WTC11 (cell line): ENCODE results near the gene SST. TPM values are rescaled to one million over a fixed set of nuclear protein-coding genes. Genes with fewer than 3 reads are reported as not detected.

ENCODE experiments used
- ATAC-seq: fragments of 200-7000 bp; cut with Tn5 transposase; 2 replicates; pipeline ENCODE4 v1.10.0; 2021; ENCODE audit warnings: mild to moderate bottlenecking, moderate library complexity
- CTCF ChIA-PET: fragments of 300-600 bp; sonication (Branson Sonifier 250); formaldehyde crosslinking; loops from one replicate; lab custom pipeline; 2021; ENCODE audit warnings: antibody characterized with exemption; lab: Charles Lee
- POLR2A ChIA-PET: fragments of 350-600 bp; sonication (Branson Sonifier 250); formaldehyde crosslinking; loops from one replicate; lab custom pipeline; 2021; ENCODE audit warnings: antibody characterized with exemption; lab: Charles Lee
- DNase-seq: peaks from one replicate; pipeline ENCODE4 v3.0.0; 2021; ENCODE audit warnings: low spot score
- H3K27ac Mint-ChIP-seq: 2 replicates; pipeline ENCODE4 v1.8.0; 2021; ENCODE audit warnings: mixed read lengths
- H3K27me3 Mint-ChIP-seq: 2 replicates; pipeline ENCODE4 v1.8.0; 2021; ENCODE audit warnings: low read depth, mild to moderate bottlenecking, moderate library complexity, mixed read lengths
- H3K36me3 Mint-ChIP-seq: 2 replicates; pipeline ENCODE4 v1.8.0; 2021; ENCODE audit warnings: mixed read lengths
- H3K4me1 Mint-ChIP-seq: 2 replicates; pipeline ENCODE4 v1.8.0; 2022; ENCODE audit warnings: mixed read lengths
- H3K4me3 Mint-ChIP-seq: 2 replicates; pipeline ENCODE4 v1.8.0; 2021; ENCODE audit warnings: mild to moderate bottlenecking, moderate library complexity, mixed read lengths
- H3K9me3 Mint-ChIP-seq: 2 replicates; pipeline ENCODE4 v1.8.0; 2021; ENCODE audit warnings: mixed read lengths
- CREM ChIP-seq: sonication (generic); formaldehyde crosslinking; IDR thresholded peaks from 2 replicates; pipeline ENCODE4 v1.8.1; 2022; ENCODE audit warnings: mild to moderate bottlenecking, missing genetic modification reagents, moderate library complexity
- EMX1 ChIP-seq: fragments of 250-450 bp; sonication (Bioruptor Pico); IDR thresholded peaks from 2 replicates; pipeline ENCODE4 v1.8.0; 2021; ENCODE audit warnings: mild to moderate bottlenecking
- FOXJ3 ChIP-seq: sonication (generic); formaldehyde crosslinking; IDR thresholded peaks from 2 replicates; pipeline ENCODE4 v1.9.0; 2021; ENCODE audit warnings: missing genetic modification reagents, mild to moderate bottlenecking, borderline replicate concordance
- MAX ChIP-seq: sonication (generic); formaldehyde crosslinking; IDR thresholded peaks from 2 replicates; pipeline ENCODE4 v1.8.0; 2022; ENCODE audit warnings: mild to moderate bottlenecking, missing genetic modification reagents
- NFATC4 ChIP-seq: fragments of 250-450 bp; sonication (Bioruptor Pico); IDR thresholded peaks from 2 replicates; pipeline ENCODE4 v1.9.0; 2021; ENCODE audit warnings: mild to moderate bottlenecking
- OVOL2 ChIP-seq: fragments of 250-450 bp; sonication (Bioruptor Pico); IDR thresholded peaks from 2 replicates; pipeline ENCODE4 v1.9.0; 2021; ENCODE audit warnings: mild to moderate bottlenecking, borderline replicate concordance
- SMAD3 ChIP-seq: sonication (generic); formaldehyde crosslinking; IDR thresholded peaks from 2 replicates; pipeline ENCODE4 v1.8.0; 2022; ENCODE audit warnings: missing genetic modification reagents, mild to moderate bottlenecking, borderline replicate concordance
- SP1 ChIP-seq: sonication (generic); formaldehyde crosslinking; conservative IDR thresholded peaks from 2 replicates; pipeline ENCODE4 v1.8.1; 2022; ENCODE audit warnings: missing genetic modification reagents
- TP53 ChIP-seq: sonication (generic); formaldehyde crosslinking; IDR thresholded peaks from 2 replicates; pipeline ENCODE4 v1.8.1; 2023; ENCODE audit warnings: mild to moderate bottlenecking, missing genetic modification reagents
- ZNF121 ChIP-seq: sonication (generic); formaldehyde crosslinking; IDR thresholded peaks from 2 replicates; pipeline ENCODE4 v1.8.0; 2023; ENCODE audit warnings: missing genetic modification reagents
- ZNF219 ChIP-seq: sonication (generic); formaldehyde crosslinking; IDR thresholded peaks from 2 replicates; pipeline ENCODE4 v1.8.0; 2023; ENCODE audit warnings: missing genetic modification reagents, mild to moderate bottlenecking, borderline replicate concordance
- total RNA-seq: library from RNA; stranded (reverse); gene quantifications from 3 replicates; pipeline ENCODE4 v1.2.3, GENCODE V29; 2021
- TF ChIP-seq, protein P1 (sequence below): sonication (generic); formaldehyde crosslinking; IDR thresholded peaks from 2 replicates; pipeline ENCODE4 v1.8.1; 2022; ENCODE audit warnings: low read depth, missing genetic modification reagents, borderline replicate concordance
- TF ChIP-seq, protein P2 (sequence below): sonication (generic); formaldehyde crosslinking; IDR thresholded peaks from 2 replicates; pipeline ENCODE4 v1.8.0; 2023; ENCODE audit warnings: missing genetic modification reagents
- TF ChIP-seq, protein P3 (sequence below): sonication (generic); formaldehyde crosslinking; IDR thresholded peaks from 2 replicates; pipeline ENCODE4 v1.8.1; 2022; ENCODE audit warnings: missing genetic modification reagents, borderline replicate concordance
- TF ChIP-seq, protein P4 (sequence below): sonication (generic); formaldehyde crosslinking; IDR thresholded peaks from 2 replicates; pipeline ENCODE4 v1.8.1; 2023; ENCODE audit warnings: mild to moderate bottlenecking, moderate library complexity, missing genetic modification reagents
- TF ChIP-seq, protein P5 (sequence below): sonication (generic); formaldehyde crosslinking; conservative IDR thresholded peaks from 2 replicates; pipeline ENCODE4 v1.8.1; 2022; ENCODE audit warnings: mild to moderate bottlenecking, missing genetic modification reagents

The SST gene
- total RNA-seq, 1 experiment from 2014 or later, result 0.70 TPM

- Mint-ChIP-seq H3K36me3 (peaks cover 15% of the 10 kb centered on the region), H3K9me3 (peaks cover 20% of the 10 kb centered on the region), H3K4me1 (peaks cover 28% of the 10 kb centered on the region), H3K27me3 (peaks cover 75% of the 10 kb centered on the region), H3K4me3 (no peak overlapping the region), H3K27ac (no peak overlapping the region)
- POLR2A ChIA-PET, result no interaction called here
- no peak for TF ChIP-seq SMAD3 (CRISPR knock-in tag)
- TF ChIP-seq, protein P1, sequence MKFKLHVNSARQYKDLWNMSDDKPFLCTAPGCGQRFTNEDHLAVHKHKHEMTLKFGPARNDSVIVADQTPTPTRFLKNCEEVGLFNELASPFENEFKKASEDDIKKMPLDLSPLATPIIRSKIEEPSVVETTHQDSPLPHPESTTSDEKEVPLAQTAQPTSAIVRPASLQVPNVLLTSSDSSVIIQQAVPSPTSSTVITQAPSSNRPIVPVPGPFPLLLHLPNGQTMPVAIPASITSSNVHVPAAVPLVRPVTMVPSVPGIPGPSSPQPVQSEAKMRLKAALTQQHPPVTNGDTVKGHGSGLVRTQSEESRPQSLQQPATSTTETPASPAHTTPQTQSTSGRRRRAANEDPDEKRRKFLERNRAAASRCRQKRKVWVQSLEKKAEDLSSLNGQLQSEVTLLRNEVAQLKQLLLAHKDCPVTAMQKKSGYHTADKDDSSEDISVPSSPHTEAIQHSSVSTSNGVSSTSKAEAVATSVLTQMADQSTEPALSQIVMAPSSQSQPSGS, result no peak
- no peak for TF ChIP-seq CREM (CRISPR knock-in tag)
- no peak for TF ChIP-seq ZNF219 (CRISPR knock-in tag)
- no peak for TF ChIP-seq OVOL2 (CRISPR knock-in tag)
- TF ChIP-seq, protein P2, sequence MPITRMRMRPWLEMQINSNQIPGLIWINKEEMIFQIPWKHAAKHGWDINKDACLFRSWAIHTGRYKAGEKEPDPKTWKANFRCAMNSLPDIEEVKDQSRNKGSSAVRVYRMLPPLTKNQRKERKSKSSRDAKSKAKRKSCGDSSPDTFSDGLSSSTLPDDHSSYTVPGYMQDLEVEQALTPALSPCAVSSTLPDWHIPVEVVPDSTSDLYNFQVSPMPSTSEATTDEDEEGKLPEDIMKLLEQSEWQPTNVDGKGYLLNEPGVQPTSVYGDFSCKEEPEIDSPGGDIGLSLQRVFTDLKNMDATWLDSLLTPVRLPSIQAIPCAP, result no peak
- TF ChIP-seq, protein P3, sequence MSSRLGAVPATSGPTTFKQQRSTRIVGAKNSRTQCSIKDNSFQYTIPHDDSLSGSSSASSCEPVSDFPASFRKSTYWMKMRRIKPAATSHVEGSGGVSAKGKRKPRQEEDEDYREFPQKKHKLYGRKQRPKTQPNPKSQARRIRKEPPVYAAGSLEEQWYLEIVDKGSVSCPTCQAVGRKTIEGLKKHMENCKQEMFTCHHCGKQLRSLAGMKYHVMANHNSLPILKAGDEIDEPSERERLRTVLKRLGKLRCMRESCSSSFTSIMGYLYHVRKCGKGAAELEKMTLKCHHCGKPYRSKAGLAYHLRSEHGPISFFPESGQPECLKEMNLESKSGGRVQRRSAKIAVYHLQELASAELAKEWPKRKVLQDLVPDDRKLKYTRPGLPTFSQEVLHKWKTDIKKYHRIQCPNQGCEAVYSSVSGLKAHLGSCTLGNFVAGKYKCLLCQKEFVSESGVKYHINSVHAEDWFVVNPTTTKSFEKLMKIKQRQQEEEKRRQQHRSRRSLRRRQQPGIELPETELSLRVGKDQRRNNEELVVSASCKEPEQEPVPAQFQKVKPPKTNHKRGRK (CRISPR knock-in tag), result no peak
- TF ChIP-seq NFATC4 (CRISPR knock-in tag), result no peak
- no peak for TF ChIP-seq ZNF121 (CRISPR knock-in tag)
- TF ChIP-seq TP53 (CRISPR knock-in tag), result no peak
- TF ChIP-seq, protein P4, sequence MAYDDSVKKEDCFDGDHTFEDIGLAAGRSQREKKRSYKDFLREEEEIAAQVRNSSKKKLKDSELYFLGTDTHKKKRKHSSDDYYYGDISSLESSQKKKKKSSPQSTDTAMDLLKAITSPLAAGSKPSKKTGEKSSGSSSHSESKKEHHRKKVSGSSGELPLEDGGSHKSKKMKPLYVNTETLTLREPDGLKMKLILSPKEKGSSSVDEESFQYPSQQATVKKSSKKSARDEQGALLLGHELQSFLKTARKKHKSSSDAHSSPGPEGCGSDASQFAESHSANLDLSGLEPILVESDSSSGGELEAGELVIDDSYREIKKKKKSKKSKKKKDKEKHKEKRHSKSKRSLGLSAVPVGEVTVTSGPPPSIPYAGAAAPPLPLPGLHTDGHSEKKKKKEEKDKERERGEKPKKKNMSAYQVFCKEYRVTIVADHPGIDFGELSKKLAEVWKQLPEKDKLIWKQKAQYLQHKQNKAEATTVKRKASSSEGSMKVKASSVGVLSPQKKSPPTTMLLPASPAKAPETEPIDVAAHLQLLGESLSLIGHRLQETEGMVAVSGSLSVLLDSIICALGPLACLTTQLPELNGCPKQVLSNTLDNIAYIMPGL (CRISPR knock-in tag), result no peak
- TF ChIP-seq, all 79 proteins: peak for 0
- DNase-seq, result no peak
- ATAC-seq, result no peak
- CTCF ChIA-PET, result interaction anchor here (1.5 kb wide), 1 partner anchor 49 kb away, joined by 3 read pairs; no protein-coding TSS in a partner anchor
Observed at GRCh38 chr3:187630404-187630803, 39.8 kb downstream of the SST start.

GRCh38 chr3:187629711-187630110 is 40.5 kb downstream of the SST start:
- ChIA-PET CTCF (interaction anchor here (1.5 kb wide), 1 partner anchor 49 kb away, joined by 3 read pairs; no protein-coding TSS in a partner anchor), POLR2A (no interaction called here)
- Mint-ChIP-seq H3K4me1 (peaks cover 27% of the 10 kb centered on the region), H3K36me3 (peaks cover 8% of the 10 kb centered on the region), H3K27ac (no peak overlapping the region), H3K9me3 (peaks cover 14% of the 10 kb centered on the region), H3K27me3 (peaks cover 75% of the 10 kb centered on the region), H3K4me3 (no peak overlapping the region)
- TF ChIP-seq SP1 (CRISPR knock-in tag) (no peak), CREM (CRISPR knock-in tag) (no peak), EMX1 (CRISPR knock-in tag) (no peak)
- TF ChIP-seq, protein P5, sequence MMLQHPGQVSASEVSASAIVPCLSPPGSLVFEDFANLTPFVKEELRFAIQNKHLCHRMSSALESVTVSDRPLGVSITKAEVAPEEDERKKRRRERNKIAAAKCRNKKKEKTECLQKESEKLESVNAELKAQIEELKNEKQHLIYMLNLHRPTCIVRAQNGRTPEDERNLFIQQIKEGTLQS (CRISPR knock-in tag), result no peak
- ATAC-seq, result no peak
- DNase-seq, result no peak

GRCh38 chr3:187628169-187628568 is 42.0 kb downstream of the SST start:
- no peak overlapping the region for H3K27ac Mint-ChIP-seq
- no peak overlapping the region for H3K4me3 Mint-ChIP-seq
- peaks cover 39% of the 10 kb centered on the region for H3K4me1 Mint-ChIP-seq
- DNase-seq (no peak), ATAC-seq (peak; percentile 87)
- ChIA-PET CTCF (interaction anchor here (0.5 to 1.0 kb wide), 2 partner anchors 13 to 1645 kb away, joined by 3 read pairs; no protein-coding TSS in a partner anchor), POLR2A (no interaction called here)
- TF ChIP-seq MAX (CRISPR knock-in tag), result no peak
- no peak for TF ChIP-seq FOXJ3 (CRISPR knock-in tag)
- peaks cover 83% of the 10 kb centered on the region for H3K27me3 Mint-ChIP-seq
- H3K9me3 Mint-ChIP-seq, result no peaks in the 10 kb centered on the region
- H3K36me3 Mint-ChIP-seq, result no peaks in the 10 kb centered on the region
